ENCODE data around the gene NME3. TPM values are rescaled to one million over a fixed set of nuclear protein-coding genes. Genes with fewer than 3 reads are reported as not detected.
"Not testable (repeated sequence)": the region's sequence is repeated elsewhere in the genome, so short reads cannot be mapped to it uniquely, and the experiment has no call there.

Gene NME3
- total and polyA plus RNA-seq, 2 of the 4 experiments (the other 2 are of a cell fraction), result 12.7 to 41.2 TPM

- H3K18ac ChIP-seq (ENCODE audit: low read depth, low read length); POLR2A ChIA-PET (ENCODE audit: unreplicated experiment); H3K9ac ChIP-seq (ENCODE audit: low read depth, low read length); H3K27ac ChIP-seq (ENCODE audit: insufficient read depth, low read length); H3K23ac ChIP-seq (ENCODE audit: low read depth, low read length); H3K9me1 ChIP-seq (ENCODE audit: insufficient read depth, low read length); in situ Hi-C loops (cut with MboI; ENCODE audit: low sequenced_read_pairs); dilution Hi-C loops (cut with HindIII; ENCODE audit: low sequenced_read_pairs, unreplicated experiment); H4K91ac ChIP-seq (ENCODE audit: insufficient read depth, low read depth, low read length); H3K14ac ChIP-seq (replicated peaks; ENCODE audit: low read depth, low read length); H2AK9ac ChIP-seq (replicated peaks; ENCODE audit: low read depth, low read length, poor library complexity); H4K5ac ChIP-seq (ENCODE audit: low read depth, low read length); H3K79me1 ChIP-seq (ENCODE audit: low read depth in 1 of 2, low read length in 2 of 2); CTCF ChIA-PET; intact Hi-C loops (cut with micrococcal nuclease); BruUV-seq (replicated peaks); H3K4me3 ChIP-seq (ENCODE audit: insufficient read depth, low read depth, low read length); H3K4me1 ChIP-seq (ENCODE audit: control insufficient read depth, insufficient read depth, low read length); H2BK5ac ChIP-seq (ENCODE audit: low read depth, low read length, poor library complexity, severe bottlenecking); H3K4me2 ChIP-seq (ENCODE audit: low read depth, low read length); H3K56ac ChIP-seq (ENCODE audit: extremely low read depth, insufficient read depth, low read length); DNase-seq; H2BK20ac ChIP-seq (ENCODE audit: low read depth, low read length); H2AK5ac ChIP-seq (ENCODE audit: low read depth, low read length); H3K9me3 ChIP-seq (ENCODE audit: control insufficient read depth, insufficient read depth, low read length); ATAC-seq (ENCODE audit: low read depth); H3K27me3 ChIP-seq (ENCODE audit: control insufficient read depth, insufficient read depth, low read length); H3K36me3 ChIP-seq (ENCODE audit: control insufficient read depth, insufficient read depth, low read length); H4K8ac ChIP-seq (ENCODE audit: low read depth in 2 of 2, low read length in 2 of 2); H2AFZ ChIP-seq (replicated peaks; ENCODE audit: low read length, poor library complexity); H2BK120ac ChIP-seq (ENCODE audit: low read depth, low read length); H2BK15ac ChIP-seq (ENCODE audit: low read depth, low read length); H4K20me1 ChIP-seq (ENCODE audit: insufficient read depth, low read length); H3K4ac ChIP-seq (ENCODE audit: low read depth, low read length): not testable (repeated sequence)
- WGBS, 2 experiments (ENCODE audit: extremely low coverage in 2 of 2, insufficient read length in 1 of 2), result 100% methylated on average over 1 of the region's 5 CpGs; no CpG with 5 or more reads in 1 of the 2 experiments
These were observed 27.9 kb upstream of the NME3 start for GRCh38 chr16:1799263-1799662.
